COLO668 (cell line): ENCODE results near the gene TCF7L2.

ENCODE experiments used
- DNase-seq: peaks from one replicate; lab custom pipeline; 2025; ENCODE audit not compliant: unreplicated experiment; lab: John Stamatoyannopoulos, UW

TCF7L2 gene

DNA sequence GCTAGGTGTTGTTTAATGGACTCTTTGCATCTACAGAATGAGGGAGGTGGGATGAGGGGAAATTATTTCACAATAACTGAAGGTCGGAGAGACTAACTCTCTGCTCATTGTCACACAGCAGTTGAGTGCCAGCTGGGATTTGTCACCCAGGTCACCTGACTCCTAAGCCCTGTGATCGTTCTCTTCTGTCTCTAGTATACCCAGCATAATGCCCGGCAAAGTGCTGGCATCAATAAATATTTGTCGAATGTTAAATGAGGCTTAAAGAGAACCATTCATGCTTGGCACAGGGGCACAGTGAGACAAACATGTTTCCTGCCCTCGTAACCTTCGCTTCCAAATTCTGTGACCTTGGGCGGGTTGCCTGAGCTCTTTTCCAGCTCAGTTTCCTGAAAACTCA is 70.8 kb downstream of the TCF7L2 start:
- DNase-seq = peak; percentile 64

DNA sequence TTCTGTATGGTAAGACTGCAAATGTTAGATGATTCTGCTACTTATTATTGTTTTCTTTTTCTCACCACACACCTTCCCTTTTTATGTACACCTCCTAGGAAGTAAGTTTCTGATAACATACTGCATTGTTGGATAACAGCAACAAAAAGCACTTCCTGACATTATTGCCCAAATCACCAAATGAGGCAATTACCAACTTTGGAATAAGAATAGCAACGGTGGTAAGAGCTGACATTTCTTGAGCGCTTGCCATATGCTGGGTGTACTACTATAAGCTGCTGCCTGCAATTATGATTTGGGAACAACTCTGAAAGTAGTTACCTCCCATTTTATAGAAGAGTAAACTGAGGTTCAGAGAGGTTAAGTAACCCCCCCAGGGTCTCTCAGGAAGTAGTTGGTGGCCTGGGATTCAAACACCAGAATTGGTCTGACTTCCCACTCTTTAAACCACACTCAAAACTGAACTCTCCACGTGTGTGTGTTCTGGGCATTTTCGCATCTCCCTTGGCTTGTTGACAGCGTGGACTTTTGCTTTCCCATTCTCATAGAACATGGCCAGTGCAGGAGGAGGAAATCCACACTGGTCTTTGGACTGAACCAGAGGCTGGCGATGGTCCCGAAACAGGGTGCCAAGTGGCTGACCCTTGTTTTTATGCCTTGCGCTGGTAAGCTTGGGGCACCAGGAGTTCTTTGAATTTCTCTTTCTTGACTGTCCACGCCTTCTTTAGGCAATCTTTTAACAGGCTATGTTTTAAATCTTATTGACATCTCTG is 71.4 kb downstream of the TCF7L2 start:
- DNase-seq = no peak

DNA sequence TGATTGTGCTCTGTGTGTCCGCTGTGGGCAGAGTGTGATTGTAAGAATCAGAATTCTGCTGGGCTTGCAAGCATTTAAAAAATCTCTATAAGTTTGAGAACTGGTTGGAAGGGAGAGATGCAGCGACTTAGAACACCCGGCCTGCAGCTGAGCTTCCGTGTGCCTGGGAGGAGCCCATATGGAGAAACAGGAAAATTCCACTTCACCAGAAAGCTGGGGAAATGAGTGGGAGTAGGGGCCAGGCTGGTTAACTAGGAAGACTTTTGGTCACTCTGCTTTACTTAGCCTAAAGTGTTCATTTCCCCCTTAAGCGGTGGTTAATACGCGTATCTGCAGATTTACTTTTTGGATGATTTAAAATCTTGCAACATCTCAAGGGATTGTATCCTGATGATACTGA is 72.2 kb downstream of the TCF7L2 start:
- DNase-seq = no peak

DNA sequence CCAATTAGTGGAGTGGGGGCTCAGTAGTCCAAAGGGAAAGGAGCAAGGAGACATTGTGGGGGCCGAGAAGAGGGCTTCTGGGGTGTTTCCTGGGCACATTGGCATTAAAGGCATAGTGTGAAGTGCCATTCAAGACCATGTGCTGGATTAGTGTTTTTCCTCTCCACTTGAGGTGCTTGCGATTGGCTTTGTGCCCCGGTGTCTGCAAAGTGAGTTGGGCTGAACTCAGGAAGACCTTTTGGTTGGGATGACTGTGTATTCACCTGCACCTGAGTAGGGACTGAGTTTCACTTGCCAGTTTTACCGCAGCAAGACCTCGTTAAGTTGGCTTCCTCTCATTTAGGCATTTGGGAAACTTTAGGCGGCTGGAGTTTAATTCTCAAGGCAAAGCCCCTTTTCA is 73.0 kb downstream of the TCF7L2 start:
- peak; percentile 3 for DNase-seq

- no peak for DNase-seq
Observed at GRCh38 chr10:113024930-113025329, 74.9 kb downstream of the TCF7L2 start.

DNA sequence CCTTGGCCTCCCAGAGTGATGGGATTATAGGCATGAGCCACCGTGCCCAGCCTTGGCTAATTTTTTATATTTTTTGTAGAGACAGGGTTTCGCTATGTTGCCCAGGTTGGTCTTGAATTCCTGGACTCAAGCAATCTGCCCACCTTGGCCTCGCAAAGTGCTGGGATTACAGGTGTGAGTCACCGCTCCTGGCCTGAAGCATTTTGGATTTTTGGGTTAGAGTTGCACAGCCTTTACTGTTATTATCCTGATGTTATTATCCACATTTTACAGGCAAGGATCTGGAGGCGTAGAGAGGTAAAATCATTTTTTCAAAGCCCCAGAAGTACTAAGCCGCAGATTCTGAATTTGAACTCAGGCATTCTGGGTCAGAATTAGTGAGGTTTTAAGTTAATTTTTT is 75.4 kb downstream of the TCF7L2 start:
- DNase-seq = no peak

DNA sequence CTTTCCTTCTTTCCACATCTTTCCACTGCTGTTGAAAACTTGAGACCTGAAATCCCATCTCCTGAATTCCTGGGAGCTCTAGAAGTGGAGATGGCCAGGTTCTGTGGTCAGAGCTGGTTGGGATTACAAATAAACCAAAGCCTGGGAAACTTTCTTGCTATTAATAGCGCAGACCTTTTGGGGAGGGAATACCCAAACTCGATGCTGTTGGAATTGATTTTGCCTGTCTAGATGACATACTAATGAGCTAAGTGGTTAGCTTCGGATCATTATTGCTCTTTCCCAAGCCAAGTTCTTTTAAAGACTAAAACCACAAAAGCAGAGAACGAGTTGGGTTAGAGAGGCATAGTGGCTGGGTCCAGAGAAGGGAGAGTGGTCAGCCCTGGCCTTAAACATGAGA is 76.6 kb downstream of the TCF7L2 start:
- DNase-seq = no peak

DNA sequence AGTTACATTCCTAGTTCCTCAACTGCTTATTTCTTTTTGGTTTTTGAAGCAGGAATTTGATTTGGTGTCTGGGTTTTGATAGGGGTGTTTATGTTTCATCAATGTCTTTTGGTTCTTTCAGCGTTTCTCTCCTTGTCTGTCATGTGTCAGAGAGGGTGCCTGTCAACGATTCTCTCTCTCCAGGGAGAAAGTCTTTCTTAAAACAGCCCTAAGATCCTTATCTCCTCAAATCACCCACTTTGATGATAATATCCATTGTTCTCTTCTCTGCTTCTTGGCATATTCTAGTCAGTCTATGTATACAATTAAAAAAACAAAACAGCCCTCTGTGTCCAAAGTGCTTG is 77.2 kb downstream of the TCF7L2 start:
- no peak for DNase-seq

DNA sequence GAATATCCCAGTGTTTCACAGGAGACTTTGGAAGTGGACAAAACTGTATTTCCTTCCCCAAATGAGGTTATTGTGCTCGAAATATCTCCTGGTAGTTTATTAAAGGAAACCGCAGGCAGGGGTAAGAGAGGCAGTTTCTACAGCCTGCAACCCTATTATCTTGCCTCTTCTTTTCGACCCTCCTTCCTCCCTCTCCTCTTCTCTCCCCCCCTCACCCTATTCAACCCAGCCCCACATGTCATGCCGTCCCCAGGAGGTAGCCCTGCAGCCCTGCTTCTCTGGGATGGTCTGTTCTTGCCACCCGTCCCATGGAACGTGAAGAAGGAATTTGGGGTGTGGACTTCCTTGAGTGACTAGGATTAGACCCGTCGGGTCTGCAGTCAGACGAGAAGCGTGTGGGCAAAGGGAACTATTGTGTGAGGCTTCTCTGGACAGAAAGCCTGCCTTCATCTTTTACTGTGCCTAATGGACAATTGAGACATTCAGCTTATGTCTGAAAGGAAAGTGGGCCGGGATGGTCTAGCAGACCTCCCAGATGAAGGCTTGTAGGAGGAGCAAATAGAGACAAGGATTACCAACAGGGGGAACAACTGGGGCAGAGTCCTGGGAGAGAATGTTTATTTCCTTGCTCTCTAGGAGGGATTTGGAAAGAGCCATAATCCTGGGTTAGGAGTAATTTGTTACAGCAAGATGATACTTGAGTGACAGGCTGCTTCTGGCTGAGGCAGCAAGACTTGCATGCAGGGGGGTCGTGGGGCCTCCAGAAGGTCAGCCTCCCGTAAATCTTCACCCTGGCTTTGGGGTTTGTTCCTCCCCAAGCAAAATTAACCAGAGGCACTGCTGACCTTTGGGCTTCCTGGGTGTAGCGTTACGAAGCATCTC is 77.8 kb downstream of the TCF7L2 start:
- DNase-seq = no peak

DNA sequence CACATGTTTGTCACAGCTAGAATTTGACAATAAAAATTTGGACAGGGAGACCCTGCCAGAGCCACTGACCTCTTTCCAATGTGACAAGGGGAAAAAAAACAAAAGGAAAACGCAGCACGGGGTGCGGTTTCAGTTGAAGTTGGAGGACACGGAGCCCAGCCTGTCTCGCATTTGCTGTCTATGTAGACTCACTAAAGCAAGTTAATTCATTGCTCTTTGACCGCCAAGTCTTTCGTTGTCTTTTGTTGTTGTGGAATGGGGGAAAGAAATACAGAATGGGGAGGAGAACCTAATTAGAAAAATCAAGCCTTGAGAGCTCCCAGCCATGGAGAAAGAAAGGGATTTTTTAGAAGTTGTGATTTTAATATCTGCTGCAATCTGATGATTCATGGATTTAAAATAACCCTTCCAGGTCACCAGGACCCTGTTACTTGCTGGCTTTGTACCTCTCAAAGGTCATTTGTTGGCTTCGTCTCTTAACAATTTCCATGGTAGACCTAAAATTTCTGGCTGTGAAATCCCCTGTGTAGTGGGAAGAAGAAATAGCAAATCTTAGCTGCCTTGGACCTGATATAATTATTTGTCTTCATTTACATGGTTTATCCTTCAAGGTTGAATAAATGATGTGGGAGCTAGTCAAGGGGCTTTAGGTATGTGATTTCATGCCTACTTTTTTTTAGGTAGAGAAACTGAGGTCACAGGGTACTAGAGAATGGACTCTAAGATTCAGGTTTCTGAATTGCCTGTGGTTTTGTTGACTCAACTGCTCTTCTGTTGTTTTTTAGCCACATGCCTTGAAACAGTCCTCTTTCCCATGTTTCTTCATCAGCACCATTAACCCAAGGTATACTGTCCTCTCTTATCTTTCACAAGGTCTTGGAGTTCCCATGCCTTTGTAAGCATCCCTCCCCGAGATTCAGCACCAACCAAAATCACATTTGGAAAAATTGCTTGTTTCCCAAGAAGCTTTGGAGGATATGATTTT is 78.7 kb downstream of the TCF7L2 start:
- no peak for DNase-seq

DNA sequence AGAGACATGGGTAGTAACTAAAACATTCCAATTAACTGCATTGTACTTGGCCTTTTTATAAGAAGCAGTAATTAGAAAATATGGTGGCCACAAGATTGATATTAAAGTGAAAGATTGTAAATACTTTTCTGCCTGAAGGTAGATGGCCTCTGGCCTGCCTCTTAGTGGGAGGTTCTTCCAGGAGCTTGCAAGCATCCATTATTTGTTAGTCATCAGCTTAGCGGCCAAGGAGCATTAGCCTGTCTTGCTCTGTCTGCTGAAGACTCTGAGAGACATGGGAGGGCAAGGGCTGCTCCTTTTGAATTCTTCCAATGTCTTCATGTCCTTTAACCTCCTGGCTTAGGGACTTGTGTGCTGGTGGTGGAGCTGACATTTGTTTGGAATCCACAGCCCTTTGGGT is 80.4 kb downstream of the TCF7L2 start:
- DNase-seq = no peak

- DNase-seq = no peak
Observed at GRCh38 chr10:113031147-113031546, 81.1 kb downstream of the TCF7L2 start.

GRCh38 chr10:113033991-113034390 is 83.9 kb downstream of the TCF7L2 start:
- DNase-seq = no peak

DNA sequence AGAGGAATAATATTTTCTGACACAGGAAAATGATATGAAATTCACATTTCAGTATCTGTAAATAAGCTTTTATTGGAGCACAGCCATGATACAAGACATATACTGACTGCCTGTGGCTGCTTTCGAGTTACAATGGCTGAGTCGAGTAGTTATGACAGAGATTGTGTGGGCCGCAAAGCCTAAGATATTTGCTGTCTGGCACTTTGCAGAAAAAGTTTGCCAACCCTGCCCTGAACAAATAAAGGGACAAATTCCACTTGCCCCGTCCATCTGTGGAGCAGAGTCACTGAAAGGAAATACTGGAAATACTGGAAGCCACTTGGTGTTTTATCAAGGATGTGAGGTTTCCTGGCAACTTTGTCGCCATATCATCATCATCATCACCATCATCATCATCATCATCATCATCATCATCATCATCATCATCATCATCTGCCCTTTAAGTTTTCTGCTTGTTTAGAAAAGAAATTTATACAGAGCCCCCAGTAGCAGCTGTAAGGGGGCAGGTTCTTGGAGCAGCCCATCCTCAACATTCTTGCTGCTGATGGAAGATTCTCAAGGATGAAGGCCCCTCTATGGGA is 85.8 kb downstream of the TCF7L2 start:
- no peak for DNase-seq

DNA sequence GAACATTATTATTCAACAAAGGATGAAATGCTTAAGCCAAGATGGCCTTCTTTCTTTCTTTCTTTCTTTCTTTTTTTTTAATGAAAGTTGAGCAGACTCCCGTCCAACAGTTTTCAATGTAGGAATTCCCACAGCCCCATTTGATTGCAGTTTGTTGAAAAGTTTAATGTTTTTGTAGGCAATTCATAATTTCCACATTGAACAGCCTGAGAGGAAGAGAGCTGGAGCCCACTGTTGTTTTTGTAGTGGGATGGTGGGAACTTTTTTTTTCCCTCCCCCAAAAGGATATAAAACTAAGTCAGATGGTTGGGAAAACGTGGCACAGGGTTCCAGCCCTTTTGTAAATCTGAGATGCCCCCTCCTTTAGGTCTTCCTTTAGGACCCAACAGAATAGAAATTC is 86.6 kb downstream of the TCF7L2 start:
- DNase-seq = no peak

GRCh38 chr10:113037218-113037617 is 87.2 kb downstream of the TCF7L2 start:
- no peak for DNase-seq

DNA sequence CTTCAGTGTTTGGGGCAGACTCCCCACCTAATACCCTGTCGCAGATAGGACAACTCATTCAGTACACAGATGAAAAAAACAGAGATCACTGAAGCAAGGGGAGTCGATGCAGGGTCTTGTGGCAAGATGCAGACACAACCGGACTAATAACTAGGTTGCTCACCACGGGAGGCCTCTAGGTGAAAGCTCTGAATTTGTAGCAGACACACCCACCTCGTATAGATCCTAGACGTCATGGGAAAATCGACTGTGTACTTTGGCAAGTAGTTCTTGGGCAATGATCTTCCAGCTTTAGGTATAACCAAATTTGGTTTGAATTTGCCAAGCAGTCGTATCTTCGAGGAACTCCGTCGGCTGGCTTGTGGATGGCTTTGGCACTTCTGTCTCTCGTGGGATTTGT is 88.1 kb downstream of the TCF7L2 start:
- no peak for DNase-seq

DNA sequence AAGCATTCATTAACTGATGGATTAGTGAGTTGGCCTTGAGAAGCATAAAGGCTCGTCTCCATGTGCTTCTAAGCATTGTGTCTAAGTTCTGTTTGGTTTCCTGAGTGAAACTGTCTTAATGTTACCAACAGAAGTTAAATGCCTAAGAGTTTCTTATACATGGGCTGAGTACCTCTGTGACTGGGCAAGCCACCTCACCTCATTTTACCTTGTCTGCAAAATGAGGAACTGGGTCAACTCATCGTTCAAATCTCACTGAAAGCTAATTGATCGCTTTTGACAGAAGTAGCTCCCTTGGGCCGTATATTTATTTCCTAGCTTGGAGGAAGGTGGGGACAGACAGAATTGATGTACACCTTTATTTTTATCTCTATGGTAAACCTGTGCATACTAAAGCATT is 88.9 kb downstream of the TCF7L2 start:
- no peak for DNase-seq

GRCh38 chr10:113041324-113041723 is 91.3 kb downstream of the TCF7L2 start:
- DNase-seq = no peak

GRCh38 chr10:113041841-113042750 is 92.0 kb downstream of the TCF7L2 start:
- DNase-seq = no peak
